IPS-11a (cell line): Measurements from ENCODE around the gene C11orf98.
"Not testable (repeated sequence)": the region's sequence is repeated elsewhere in the genome, so short reads cannot be mapped to it uniquely, and the experiment has no call there.

Experiments used
- H3K4me3 ChIP-seq: one replicate; pipeline ENCODE4 v1.5.1; 2013; ENCODE audit warnings: low read depth, low read length, control low read depth

Gene C11orf98

GRCh38 chr11:62687508-62688396 lies 22.7 kb upstream of the C11orf98 start:
- H3K4me3 ChIP-seq = no peak overlapping the region

- H3K4me3 ChIP-seq = no peak overlapping the region
Observed at GRCh38 chr11:62682518-62682917, 17.5 kb upstream of the C11orf98 start.

- H3K4me3 ChIP-seq = no peak overlapping the region
Observed at GRCh38 chr11:62680825-62681240, 15.8 kb upstream of the C11orf98 start.

- peak within 1 kb of the TSS; percentile 92 for H3K4me3 ChIP-seq
Observed at GRCh38 chr11:62678770-62679696, 14.0 kb upstream of the C11orf98 start, which contains the start of gene UBXN1. Gene UBXN1, minus strand, starts transcription at chr11:62679073. Its CDS starts 150 bp downstream, at chr11:62678923.

DNA sequence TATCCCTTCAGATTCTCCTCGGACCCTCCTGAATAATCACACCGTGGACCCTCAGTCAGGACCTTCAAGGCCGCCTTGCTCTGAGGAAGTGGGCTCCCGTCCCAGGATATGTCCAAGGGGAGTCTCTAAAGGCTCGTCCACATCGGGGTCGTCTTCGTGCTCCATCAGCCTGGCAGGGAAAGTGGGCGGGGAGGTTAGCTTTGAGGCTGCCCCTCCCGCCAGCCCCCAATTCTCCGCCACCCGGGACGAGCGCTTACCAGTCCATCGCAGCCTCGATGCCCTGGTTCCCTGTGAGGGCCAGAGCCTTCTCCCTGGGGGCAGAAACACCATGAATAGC lies 13.4 kb upstream of the C11orf98 start:
- peak overlapping the region; percentile 92 for H3K4me3 ChIP-seq

- H3K4me3 ChIP-seq = no peak overlapping the region
Observed at GRCh38 chr11:62677714-62678113, 12.7 kb upstream of the C11orf98 start.

GRCh38 chr11:62677156-62677555 lies 12.1 kb upstream of the C11orf98 start:
- H3K4me3 ChIP-seq = no peak overlapping the region

- H3K4me3 ChIP-seq = no peak overlapping the region
Observed at GRCh38 chr11:62676698-62677097, 11.7 kb upstream of the C11orf98 start.

DNA sequence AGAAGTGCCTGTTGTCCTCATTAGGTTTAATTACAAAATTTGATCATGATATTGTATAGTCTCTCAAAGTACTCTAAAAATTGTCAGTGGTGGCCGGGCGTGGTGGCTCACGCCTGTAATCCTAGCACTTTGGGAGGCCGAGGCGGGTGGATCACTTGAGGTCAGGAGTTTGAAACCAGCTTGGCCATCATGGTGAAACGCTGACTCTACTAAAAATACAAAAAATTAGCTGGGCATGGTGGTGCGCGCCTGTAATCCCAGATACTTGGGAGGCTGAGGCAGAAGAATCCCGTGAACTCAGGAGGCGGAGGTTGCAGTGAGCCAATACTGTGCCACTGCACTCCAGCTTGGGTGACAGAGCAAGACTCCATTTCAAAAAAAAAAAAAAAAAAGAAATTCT lies 10.4 kb upstream of the C11orf98 start:
- H3K4me3 ChIP-seq = not testable (repeated sequence)

- no peak overlapping the region for H3K4me3 ChIP-seq
Observed at GRCh38 chr11:62673196-62673525, 8.2 kb upstream of the C11orf98 start.

DNA sequence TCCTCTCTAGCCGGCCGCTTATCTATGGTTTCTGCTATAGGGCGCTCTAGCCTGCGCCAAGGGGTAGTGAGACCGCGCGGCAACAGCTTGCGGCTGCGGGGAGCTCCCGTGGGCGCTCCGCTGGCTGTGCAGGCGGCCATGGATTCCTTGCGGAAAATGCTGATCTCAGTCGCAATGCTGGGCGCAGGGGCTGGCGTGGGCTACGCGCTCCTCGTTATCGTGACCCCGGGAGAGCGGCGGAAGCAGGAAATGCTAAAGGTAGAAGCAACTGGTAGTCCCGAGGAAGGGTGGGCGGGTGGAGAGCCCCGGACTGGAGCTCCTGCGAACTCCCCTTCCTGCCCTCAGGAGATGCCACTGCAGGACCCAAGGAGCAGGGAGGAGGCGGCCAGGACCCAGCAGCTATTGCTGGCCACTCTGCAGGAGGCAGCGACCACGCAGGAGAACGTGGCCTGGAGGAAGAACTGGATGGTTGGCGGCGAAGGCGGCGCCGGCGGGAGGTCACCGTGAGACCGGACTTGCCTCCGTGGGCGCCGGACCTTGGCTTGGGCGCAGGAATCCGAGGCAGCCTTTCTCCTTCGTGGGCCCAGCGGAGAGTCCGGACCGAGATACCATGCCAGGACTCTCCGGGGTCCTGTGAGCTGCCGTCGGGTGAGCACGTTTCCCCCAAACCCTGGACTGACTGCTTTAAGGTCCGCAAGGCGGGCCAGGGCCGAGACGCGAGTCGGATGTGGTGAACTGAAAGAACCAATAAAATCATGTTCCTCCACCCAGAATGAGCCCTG lies 6.8 kb upstream of the C11orf98 start, which contains the start of the genes LBHD1 and UQCC3:
Gene LBHD1 (minus strand): TSS at position 660 of the 782 bp plus-strand sequence. CDS start 2,236 bp downstream, outside the sequence.
Gene UQCC3 (plus strand): TSS at position 66 of the 782 bp plus-strand sequence. CDS start 73 bp downstream, at position 139.
- H3K4me3 ChIP-seq = peak within 1 kb of the TSS; percentile 95

- peak overlapping the region; percentile 95 for H3K4me3 ChIP-seq
Observed at GRCh38 chr11:62671236-62671607, 6.2 kb upstream of the C11orf98 start.

DNA sequence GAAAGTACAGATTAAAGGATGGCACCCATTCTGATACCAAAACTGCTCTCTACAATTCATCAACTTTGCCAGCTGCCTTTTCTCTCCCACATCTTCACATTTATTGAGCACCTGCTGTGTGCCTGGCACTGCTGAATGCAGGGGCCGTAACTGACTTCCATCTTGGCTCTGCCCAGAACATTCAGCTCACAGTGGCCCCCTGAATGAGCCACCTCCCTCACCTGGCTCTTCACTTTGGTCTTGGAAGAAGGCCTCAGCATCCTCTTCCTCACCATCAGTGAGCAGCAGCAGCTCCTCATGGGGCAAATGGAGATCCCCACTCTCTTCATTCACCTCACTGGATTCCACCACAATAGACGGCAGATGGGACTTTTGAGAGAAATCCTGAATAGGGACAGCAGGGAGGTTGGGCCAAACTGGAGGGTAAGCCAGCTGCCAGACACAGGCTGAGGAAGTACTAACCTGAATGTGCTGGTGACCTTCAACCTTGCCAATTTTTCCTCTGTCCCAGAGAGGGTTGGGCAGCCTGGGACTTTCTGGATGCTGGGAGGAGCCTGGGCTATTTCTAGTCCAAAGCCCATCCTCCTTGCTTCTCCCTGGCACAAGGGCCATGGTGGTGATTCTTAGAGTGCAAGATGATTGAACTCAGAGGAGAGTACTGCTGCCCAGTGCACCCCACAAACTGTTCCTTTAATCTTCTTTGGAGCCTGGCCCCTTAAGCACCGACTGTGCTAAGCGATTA lies 4.6 kb upstream of the C11orf98 start:
- no peak overlapping the region for H3K4me3 ChIP-seq

- no peak overlapping the region for H3K4me3 ChIP-seq
Observed at GRCh38 chr11:62667460-62667859, 2.5 kb upstream of the C11orf98 start.

DNA sequence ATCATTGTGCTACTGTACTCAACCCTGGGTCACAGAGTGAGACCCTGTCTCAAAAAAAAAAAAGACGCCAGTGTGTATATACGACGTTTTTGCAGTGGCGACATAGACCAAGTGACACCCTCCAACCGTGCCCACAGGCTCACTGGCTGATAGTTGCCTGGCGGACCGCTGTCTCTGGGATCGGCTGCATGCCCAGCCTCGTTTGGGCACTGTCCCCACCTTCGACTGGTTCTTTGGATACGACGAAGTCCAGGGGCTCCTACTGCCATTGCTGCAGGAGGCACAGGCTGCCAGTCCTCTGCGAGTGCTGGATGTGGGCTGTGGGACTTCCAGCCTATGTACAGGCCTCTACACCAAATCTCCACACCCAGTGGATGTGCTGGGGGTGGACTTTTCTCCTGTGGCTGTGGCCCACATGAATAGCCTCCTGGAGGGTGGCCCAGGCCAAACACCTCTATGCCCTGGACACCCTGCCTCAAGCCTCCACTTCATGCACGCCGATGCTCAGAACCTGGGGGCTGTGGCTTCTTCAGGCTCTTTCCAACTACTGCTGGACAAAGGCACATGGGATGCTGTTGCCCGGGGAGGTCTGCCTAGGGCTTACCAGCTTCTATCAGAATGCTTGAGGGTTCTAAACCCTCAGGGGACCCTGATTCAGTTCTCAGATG lies 1.4 kb upstream of the C11orf98 start:
- peak overlapping the region; percentile 96 for H3K4me3 ChIP-seq

DNA sequence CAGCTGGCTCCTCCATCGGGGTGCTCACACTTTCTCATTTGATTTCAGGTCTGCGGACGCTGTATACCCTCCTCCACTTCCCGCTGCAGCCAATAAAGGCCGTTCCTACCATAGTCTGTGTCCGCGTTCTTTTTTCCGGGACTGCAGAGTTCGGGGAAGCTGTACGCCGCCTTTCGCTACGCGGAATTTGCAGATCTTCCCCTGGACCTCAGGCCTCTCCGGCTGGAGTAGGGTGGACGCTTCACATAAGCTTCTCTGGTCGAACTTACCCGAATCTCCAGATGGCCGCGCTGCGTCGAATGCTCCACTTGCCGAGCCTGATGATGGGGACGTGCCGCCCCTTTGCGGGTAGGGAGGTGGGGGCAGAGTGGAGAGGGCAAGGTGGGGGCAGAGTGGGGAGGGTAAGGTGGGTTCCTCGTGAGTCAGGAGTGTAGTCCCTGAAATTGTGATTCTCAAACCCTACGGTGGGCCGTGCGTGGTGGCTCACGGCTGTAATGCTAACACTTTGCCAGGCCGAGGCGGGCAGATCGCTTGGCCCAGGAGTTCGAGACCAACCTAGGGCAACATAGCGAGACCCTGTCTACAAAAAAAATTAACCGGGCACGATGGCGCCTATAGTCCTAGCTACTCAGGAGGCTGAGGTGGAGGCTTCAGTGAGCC lies 719 bp upstream of the C11orf98 start:
- H3K4me3 ChIP-seq = peak overlapping the region; percentile 96

- peak overlapping the region; percentile 96 for H3K4me3 ChIP-seq
Observed at GRCh38 chr11:62664405-62665074, 470 bp downstream of the C11orf98 start.

DNA sequence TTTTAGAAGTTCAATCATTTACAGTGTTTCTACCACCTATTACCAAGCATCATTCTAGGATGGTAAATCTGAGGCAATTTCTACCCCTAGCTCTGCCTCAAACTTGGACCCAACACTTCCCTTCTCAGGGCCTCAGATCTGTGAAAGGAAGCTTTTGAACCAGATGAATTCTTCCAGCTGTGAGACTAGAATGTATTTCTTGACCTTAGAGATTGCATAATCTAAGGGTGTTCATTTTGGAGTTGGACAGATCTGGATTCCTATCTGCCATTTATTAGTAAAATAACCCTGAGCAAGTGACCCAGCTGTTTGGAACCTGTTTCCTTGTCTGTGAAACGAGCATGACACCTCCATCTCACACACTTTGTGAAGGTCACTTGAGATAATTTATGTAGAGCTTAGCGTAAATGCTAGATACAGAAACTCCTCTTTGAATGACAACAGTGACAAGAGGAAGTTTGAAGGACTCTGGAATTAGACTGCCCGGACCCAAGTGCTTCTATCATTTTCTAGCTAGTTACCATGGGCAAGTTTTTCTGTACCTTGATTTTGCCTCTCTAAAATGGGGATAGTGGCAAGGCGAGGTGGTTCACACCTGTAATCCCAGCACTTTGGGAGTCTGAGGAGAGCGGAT lies 8.1 kb downstream of the C11orf98 start:
- H3K4me3 ChIP-seq = no peak overlapping the region
